IMR-90 (cell line): ENCODE measurements around the gene VSNL1. TPM values are rescaled to one million over a fixed set of nuclear protein-coding genes. Genes with fewer than 3 reads are reported as not detected.

Experiments used
- ATAC-seq: fragments of 200-7000 bp; cut with Tn5 transposase; 2 replicates; pipeline ENCODE4 v1.9.1; 2020; ENCODE audit warnings: low read depth, mild to moderate bottlenecking, moderate library complexity
- BruUV-seq: library from RNA; stranded (reverse); fragments of 400-500 nt; replicated peaks from 2 replicates; lab custom pipeline; 2021; lab: Mats Ljungman, UMichigan
- CTCF ChIA-PET: fragments of 300-600 bp; formaldehyde crosslinking; extraction: SDS; loops from one replicate; lab custom pipeline; 2021; ENCODE audit warnings: antibody characterized with exemption; lab: Yijun Ruan, JAX
- POLR2A ChIA-PET: fragments of 300-600 bp; sonication (Branson Sonifier 250); formaldehyde crosslinking; loops from one replicate; lab custom pipeline; 2022; ENCODE audit warnings: antibody characterized with exemption; ENCODE audit not compliant: unreplicated experiment; lab: Charles Lee
- DNase-seq: peaks from one replicate; pipeline ENCODE4 v3.0.0; 2013
- H2AFZ ChIP-seq: replicated peaks from 2 replicates; pipeline ENCODE3; 2013; ENCODE audit warnings: low read length, mild to moderate bottlenecking; ENCODE audit not compliant: poor library complexity
- H2AK5ac ChIP-seq: 2 replicates; pipeline ENCODE4 v1.6.1; 2013; ENCODE audit warnings: low read depth, low read length, inconsistent platforms
- H2AK9ac ChIP-seq: replicated peaks from 2 replicates; pipeline ENCODE3; 2013; ENCODE audit warnings: mild to moderate bottlenecking, low read depth, low read length, moderate library complexity; ENCODE audit not compliant: poor library complexity
- H2BK120ac ChIP-seq: 2 replicates; pipeline ENCODE4 v1.6.1; 2013; ENCODE audit warnings: low read depth, low read length, inconsistent platforms
- H2BK15ac ChIP-seq: 3 replicates; pipeline ENCODE4 v1.6.1; 2013; ENCODE audit warnings: low read depth, low read length, inconsistent platforms
- H2BK20ac ChIP-seq: 2 replicates; pipeline ENCODE4 v1.6.1; 2013; ENCODE audit warnings: low read depth, mild to moderate bottlenecking, inconsistent platforms, low read length, moderate library complexity
- H2BK5ac ChIP-seq: 2 replicates; pipeline ENCODE4 v1.6.1; 2013; ENCODE audit warnings: mild to moderate bottlenecking, low read depth, low read length, inconsistent platforms; ENCODE audit not compliant: poor library complexity, severe bottlenecking
- H3K14ac ChIP-seq: replicated peaks from 2 replicates; pipeline ENCODE4 v1.6.1; 2013; ENCODE audit warnings: low read depth, low read length, inconsistent platforms
- H3K18ac ChIP-seq: 2 replicates; pipeline ENCODE4 v1.6.1; 2013; ENCODE audit warnings: low read depth, low read length, control low read depth
- H3K23ac ChIP-seq: 2 replicates; pipeline ENCODE4 v1.6.1; 2013; ENCODE audit warnings: low read depth, low read length, inconsistent platforms
- H3K27ac ChIP-seq: 2 replicates; pipeline ENCODE4 v1.5.1; 2013; ENCODE audit warnings: mild to moderate bottlenecking, control low read depth, low read length; ENCODE audit not compliant: insufficient read depth
- H3K27me3 ChIP-seq: 2 replicates; pipeline ENCODE4 v1.6.1; 2013; ENCODE audit warnings: low read length; ENCODE audit not compliant: control insufficient read depth, insufficient read depth
- H3K36me3 ChIP-seq: 2 replicates; pipeline ENCODE4 v1.6.1; 2013; ENCODE audit warnings: low read length, mixed read lengths; ENCODE audit not compliant: control insufficient read depth, insufficient read depth
- H3K4ac ChIP-seq: 2 replicates; pipeline ENCODE4 v1.6.1; 2013; ENCODE audit warnings: low read depth, low read length, inconsistent platforms
- H3K4me1 ChIP-seq: 2 replicates; pipeline ENCODE4 v1.6.1; 2013; ENCODE audit warnings: low read length, mixed read lengths; ENCODE audit not compliant: control insufficient read depth, insufficient read depth
- H3K4me2 ChIP-seq: 2 replicates; pipeline ENCODE4 v1.6.1; 2013; ENCODE audit warnings: low read depth, mild to moderate bottlenecking, control low read depth, low read length, moderate library complexity
- H3K4me3 ChIP-seq: 2 replicates; pipeline ENCODE4 v1.5.1; 2013; ENCODE audit warnings: low read depth, mild to moderate bottlenecking, control low read depth, low read length, moderate library complexity; ENCODE audit not compliant: insufficient read depth
- H3K56ac ChIP-seq: 2 replicates; pipeline ENCODE4 v1.6.1; 2013; ENCODE audit warnings: low read length, inconsistent platforms; ENCODE audit not compliant: insufficient read depth; ENCODE audit errors: extremely low read depth
- H3K79me1 ChIP-seq, 2 experiments: 2 replicates each; pipeline ENCODE4 v1.6.1; 2013; ENCODE audit warnings: low read length in 2 of 2, inconsistent platforms in 1 of 2, low read depth in 1 of 2
- H3K9ac ChIP-seq: 2 replicates; pipeline ENCODE4 v1.6.1; 2013; ENCODE audit warnings: low read depth, low read length, control low read depth
- H3K9me1 ChIP-seq: 2 replicates; pipeline ENCODE4 v1.6.1; 2013; ENCODE audit warnings: low read length, inconsistent platforms; ENCODE audit not compliant: insufficient read depth
- H3K9me3 ChIP-seq: 2 replicates; pipeline ENCODE4 v1.6.1; 2013; ENCODE audit warnings: low read length; ENCODE audit not compliant: control insufficient read depth, insufficient read depth
- H4K20me1 ChIP-seq: 2 replicates; pipeline ENCODE4 v1.6.1; 2013; ENCODE audit warnings: low read length, inconsistent platforms; ENCODE audit not compliant: insufficient read depth
- H4K5ac ChIP-seq: 2 replicates; pipeline ENCODE4 v1.6.1; 2013; ENCODE audit warnings: mild to moderate bottlenecking, low read depth, low read length, control low read depth
- H4K8ac ChIP-seq, 2 experiments: 2 replicates each; pipeline ENCODE4 v1.6.1; 2013; ENCODE audit warnings: low read depth in 2 of 2, low read length in 2 of 2, control low read depth in 1 of 2, inconsistent platforms in 1 of 2
- H4K91ac ChIP-seq: 2 replicates; pipeline ENCODE4 v1.6.1; 2013; ENCODE audit warnings: low read depth, low read length, inconsistent platforms; ENCODE audit not compliant: insufficient read depth
- CEBPB ChIP-seq: IDR thresholded peaks from 2 replicates; pipeline ENCODE4 v1.6.1; 2012; ENCODE audit warnings: low read depth, low read length, improper control_type of control experiment
- USF2 ChIP-seq: fragments of 150-350 bp; IDR thresholded peaks from 2 replicates; pipeline ENCODE4 v1.6.1; 2017; ENCODE audit warnings: mild to moderate bottlenecking, antibody characterized with exemption, low read length, low read depth
- WGBS, 2 experiments: methylation state at CpG; one replicate each; pipeline versions ENCODE4 v1.1.5 to v1.1.7; 2013; ENCODE audit warnings: missing lambda C conversion rate in 2 of 2; ENCODE audit not compliant: insufficient read length in 1 of 2; ENCODE audit errors: extremely low coverage in 2 of 2; 5-methylcytosine and 5-hydroxymethylcytosine counted together
- dilution Hi-C: fragments of 300-500 bp; cut with HindIII; formaldehyde crosslinking; loops from one replicate; pipeline ENCODE4 v1.14.3; 2018; ENCODE audit warnings: low sequenced_read_pairs; ENCODE audit not compliant: unreplicated experiment
- in situ Hi-C: fragments of 300-500 bp; cut with MboI; formaldehyde crosslinking; loops from 3 replicates; pipeline ENCODE4 v1.14.3; 2019; ENCODE audit warnings: low sequenced_read_pairs, inconsistent platforms, mixed read lengths
- intact Hi-C: fragments of 100-400 bp; cut with micrococcal nuclease; formaldehyde crosslinking; loops from 2 replicates; pipeline ENCODE4 v1.10.0; 2022
- polyA plus RNA-seq, 3 experiments: library from polyadenylated mRNA; depleted of rRNA; stranded (reverse); fragments of >200 nt; gene quantifications; 2 replicates each; pipeline ENCODE4 v1.2.3, GENCODE V29; 2012; ENCODE audit warnings: low replicate concordance in 1 of 3
- total RNA-seq: library from RNA; depleted of rRNA; stranded (reverse); fragments of >200 nt; gene quantifications from 2 replicates; pipeline ENCODE4 v1.2.3, GENCODE V29; 2012

The VSNL1 gene
- total and polyA plus RNA-seq, 2 of the 4 experiments (the other 2 are of a cell fraction) = 0.32 to 0.36 TPM

GRCh38 chr2:17538844-17539554 is 1.5 kb upstream of the VSNL1 start:
- Histone ChIP-seq H3K9me3 (no peaks in the 10 kb centered on the region; the same call in 1 of the 2 replicates), H3K9me1 (no peaks in the 10 kb centered on the region), H3K9ac (no peak overlapping the region), H3K23ac (no peak overlapping the region), H2AFZ (peak overlapping the region; percentile 80), H3K36me3 (no peaks in the 10 kb centered on the region), H3K56ac (no peak overlapping the region), H3K18ac (no peak overlapping the region), H4K8ac (no peak overlapping the region; a peak in 1 of 4 replicates), H3K4me2 (peak overlapping the region; percentile 81), H2BK20ac (no peak overlapping the region), H3K79me1 (no peaks in the 10 kb centered on the region), H2AK9ac (peak overlapping the region; percentile 17), H3K27me3 (peaks cover 31% of the 10 kb centered on the region), H3K4ac (no peak overlapping the region; the same call in 1 of the 2 replicates), H3K4me3 (peak overlapping the region; percentile 38), H2AK5ac (no peak overlapping the region), H4K5ac (no peak overlapping the region), H4K91ac (no peak overlapping the region), H2BK120ac (no peak overlapping the region), H4K20me1 (no peaks in the 10 kb centered on the region), H3K27ac (no peak overlapping the region), H3K14ac (no peak overlapping the region), H2BK15ac (no peak overlapping the region), H3K4me1 (no peaks in the 10 kb centered on the region; the same call in 1 of the 2 replicates), H2BK5ac (no peak overlapping the region)
- ChIA-PET POLR2A (no interaction called here), CTCF (interaction anchor here (0.5 to 1.3 kb wide), 2 partner anchors 15 to 651 kb away, joined by 3 read pairs; no protein-coding TSS in a partner anchor)
- BruUV-seq = no TSS peak
- in situ Hi-C loops (no loop called here), intact Hi-C loops (loop anchor here (2.0 kb wide), 1 partner anchor 108 kb away; no protein-coding TSS in a partner anchor), dilution Hi-C loops (no loop called here)
- TF ChIP-seq CEBPB = peak; percentile 56; the same call in 1 of the 2 replicates
- no peak for TF ChIP-seq USF2
- DNase-seq (peak; percentile 41), ATAC-seq (peak; percentile 78)
- 1% methylated on average over 25 of the region's 52 CpGs; no CpG with 5 or more reads in 1 of the 2 experiments for WGBS, 2 experiments
